NCI-H1048 (cell line): ENCODE measurements around the gene NCOA7.
A peak's percentile ranks its signal among the peaks of the same experiment; 100 is the strongest.
"Not testable (repeated sequence)": the region's sequence is repeated elsewhere in the genome, so short reads cannot be mapped to it uniquely, and the experiment has no call there.

Experiments
- DNase-seq: peaks from one replicate; lab custom pipeline; 2025; lab: John Stamatoyannopoulos, UW

The NCOA7 gene

GRCh38 chr6:125871365-125871764 is 80.6 kb downstream of the NCOA7 start:
- no peak for DNase-seq

DNA sequence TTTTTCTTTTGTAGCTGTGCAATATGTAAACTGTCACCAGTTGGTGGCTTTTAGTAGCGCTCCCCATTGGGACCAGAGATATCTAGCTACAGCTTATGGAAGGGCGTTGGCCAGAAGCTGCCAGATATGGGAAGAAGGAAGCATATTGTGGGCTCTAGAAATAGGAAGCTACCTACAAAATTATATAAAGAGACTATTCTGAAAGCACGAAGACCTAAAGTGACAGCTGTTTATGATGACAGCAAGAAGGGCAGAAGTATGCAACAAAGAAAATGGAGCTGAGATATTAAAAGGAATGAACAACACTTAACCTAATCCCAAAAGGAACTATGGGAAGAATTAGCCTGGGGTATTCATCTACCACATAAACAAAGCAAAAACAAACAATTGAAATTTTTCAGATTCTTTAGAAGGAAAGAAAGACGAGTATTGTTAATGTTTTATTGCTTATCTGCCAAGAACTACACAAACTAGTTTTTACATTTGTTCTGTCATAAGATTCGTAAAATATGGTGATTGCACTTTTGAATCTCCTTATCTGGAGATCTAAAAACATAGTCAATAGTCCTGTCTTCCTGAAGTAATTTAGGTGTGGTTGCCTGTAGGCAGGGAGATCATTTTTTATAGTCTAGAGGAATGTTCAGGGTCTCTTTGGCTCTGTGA is 81.6 kb downstream of the NCOA7 start:
- peak; percentile 22 for DNase-seq

DNA sequence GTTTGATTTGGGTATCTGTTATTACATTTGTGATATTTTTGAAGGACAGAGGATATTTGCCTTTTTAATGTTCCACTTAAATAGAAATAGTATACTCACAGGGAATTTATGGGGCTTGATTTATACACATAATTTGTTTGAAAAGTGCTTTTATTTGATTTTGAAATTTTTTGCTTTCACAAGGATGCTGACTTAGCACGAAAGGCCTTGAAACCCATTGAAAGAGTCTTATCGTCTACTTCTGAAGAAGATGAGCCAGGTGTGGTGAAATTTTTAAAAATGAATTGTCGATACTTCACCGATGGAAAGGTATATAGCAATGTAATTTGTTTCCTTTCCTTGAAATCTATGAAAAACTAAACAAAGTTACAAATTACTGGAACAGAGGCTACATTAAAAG is 91.5 kb downstream of the NCOA7 start:
- no peak for DNase-seq

DNA sequence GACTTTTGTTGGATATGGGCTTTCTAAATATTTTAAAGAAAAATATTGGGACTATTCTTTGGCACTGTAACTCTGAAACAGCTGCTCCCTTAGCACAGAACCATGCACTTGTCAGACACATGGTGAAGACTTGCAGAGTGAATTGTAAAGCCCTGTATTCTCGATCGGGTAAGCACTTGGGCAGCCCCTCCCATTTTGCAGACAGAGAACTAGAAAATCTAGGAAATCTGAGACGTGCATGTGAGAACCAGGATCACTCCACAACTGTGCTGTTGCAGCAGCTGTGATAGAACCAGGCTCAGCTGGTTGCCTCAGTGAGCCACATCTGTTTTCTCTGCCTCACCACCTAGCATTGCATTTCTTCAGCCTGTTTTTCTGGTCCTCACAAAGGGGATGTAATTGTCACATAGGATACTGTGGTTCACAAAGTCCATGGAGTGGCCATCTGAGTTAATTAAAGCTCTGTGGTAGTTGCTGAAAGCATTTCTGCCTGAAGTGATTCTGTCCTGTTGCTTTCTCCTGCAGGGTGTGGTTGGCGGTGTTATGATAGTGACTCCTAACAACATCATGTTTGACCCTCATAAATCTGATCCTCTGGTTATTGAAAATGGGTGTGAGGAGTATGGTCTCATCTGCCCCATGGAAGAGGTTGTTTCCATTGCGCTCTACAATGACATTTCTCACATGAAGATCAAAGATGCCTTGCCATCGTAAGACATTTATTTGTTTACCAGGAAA is 94.0 kb downstream of the NCOA7 start:
- DNase-seq, result no peak

GRCh38 chr6:125886021-125886420 is 95.3 kb downstream of the NCOA7 start:
- no peak for DNase-seq

DNA sequence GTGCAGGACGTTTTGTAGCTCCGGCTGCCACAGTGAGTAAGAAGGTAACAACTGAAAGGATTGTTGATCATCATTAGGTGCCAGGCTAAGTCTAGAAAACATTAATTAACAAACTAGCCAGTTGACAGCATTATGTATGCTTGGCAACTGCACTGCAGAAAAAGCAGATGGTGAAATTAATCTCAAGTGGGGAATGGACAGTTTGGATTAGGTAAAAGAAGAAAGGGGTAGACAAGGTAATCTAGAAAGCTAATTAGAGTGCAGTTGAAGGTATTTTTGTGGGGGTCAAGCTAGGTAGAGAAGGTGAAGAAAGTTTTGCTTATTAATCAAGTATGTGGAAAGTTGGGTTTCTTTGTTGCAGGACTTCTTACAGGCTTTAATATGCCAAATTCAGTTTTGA is 96.2 kb downstream of the NCOA7 start:
- no peak for DNase-seq

DNA sequence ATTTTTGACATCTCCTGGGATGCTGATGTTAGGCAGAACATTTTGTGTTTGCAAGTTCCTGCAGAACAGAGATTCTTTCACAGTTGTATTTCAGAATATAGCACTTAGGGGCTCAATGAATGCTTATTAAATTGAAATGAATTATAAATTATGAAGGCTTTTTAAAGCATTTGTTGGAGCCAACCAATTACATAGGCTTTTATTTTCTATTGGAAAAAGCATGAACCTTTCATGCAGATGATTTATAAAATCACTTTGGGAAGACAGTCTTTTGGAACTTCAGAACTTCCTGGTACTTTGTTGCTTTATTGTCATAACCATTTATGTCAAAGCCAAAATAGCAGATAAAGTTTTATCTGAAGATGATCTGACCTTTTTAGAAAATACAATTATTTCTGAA is 96.6 kb downstream of the NCOA7 start:
- DNase-seq, result no peak

DNA sequence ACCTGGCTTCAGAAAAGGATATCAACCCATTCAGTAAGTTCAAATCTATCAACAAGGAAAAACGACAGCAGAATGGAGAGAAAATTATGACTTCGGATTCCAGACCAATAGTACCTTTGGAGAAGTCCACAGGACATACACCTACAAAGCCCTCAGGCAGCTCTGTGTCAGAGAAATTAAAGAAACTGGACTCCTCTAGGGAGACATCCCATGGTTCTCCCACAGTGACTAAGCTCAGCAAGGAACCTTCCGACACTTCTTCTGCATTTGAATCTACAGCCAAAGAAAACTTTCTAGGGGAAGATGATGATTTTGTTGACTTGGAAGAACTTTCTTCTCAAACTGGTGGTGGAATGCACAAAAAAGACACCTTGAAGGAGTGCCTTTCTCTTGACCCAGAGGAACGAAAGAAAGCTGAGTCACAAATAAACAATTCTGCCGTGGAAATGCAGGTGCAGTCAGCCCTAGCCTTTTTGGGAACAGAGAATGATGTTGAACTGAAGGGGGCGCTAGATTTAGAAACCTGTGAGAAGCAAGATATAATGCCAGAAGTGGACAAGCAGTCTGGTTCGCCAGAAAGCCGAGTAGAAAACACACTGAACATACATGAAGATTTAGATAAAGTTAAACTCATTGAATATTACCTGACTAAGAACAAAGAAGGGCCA is 98.4 kb downstream of the NCOA7 start:
- no peak for DNase-seq

GRCh38 chr6:125899726-125900182 is 109.0 kb downstream of the NCOA7 start:
- DNase-seq, result no peak

- no peak for DNase-seq
Observed at GRCh38 chr6:125904871-125905270, 114.1 kb downstream of the NCOA7 start.

DNA sequence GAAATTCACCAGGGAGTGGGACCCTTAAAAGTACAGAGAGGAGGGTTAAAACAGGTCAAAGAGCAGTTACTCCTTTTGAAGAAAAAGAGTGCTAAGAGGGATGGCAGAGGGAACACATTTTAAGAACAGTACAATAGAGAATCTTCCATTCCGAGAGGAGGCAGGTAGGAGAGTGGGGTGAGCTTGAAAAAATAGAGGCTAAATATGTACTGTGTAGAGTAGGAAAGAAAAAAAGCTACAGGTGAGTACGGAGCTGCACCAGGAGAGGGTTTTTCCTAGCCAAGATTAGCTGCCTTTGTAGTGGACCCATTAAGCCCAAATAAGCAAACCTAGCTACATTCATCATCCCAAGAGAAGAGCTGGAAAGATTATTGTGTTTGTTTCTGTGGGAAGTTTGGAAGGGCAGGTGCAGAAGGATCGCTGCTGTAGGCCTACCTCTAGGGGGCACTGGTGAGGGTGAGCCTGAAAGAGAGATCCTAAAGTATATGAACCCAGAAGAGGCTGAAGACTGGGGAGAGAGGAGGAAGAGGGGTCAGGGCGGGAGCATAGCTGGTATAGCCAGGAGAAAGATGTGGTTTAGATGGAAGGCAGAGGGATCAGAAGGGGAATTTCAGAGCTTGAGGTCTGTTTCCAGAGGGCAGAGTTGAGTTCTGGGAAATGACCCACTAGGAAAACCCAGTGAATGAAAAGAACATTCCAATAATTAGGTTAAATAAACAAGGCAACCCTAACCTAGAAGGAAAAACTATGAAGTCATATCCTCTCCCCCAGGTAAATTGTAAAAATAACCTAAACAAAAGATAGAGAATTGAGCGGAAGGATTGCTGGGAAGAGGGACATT is 115.6 kb downstream of the NCOA7 start:
- DNase-seq, result no peak

GRCh38 chr6:125910527-125910926 is 119.8 kb downstream of the NCOA7 start:
- no peak for DNase-seq

- not testable (repeated sequence) for DNase-seq
Observed at GRCh38 chr6:125911051-125911451, 120.3 kb downstream of the NCOA7 start.

GRCh38 chr6:125912430-125912829 is 121.7 kb downstream of the NCOA7 start:
- DNase-seq, result not testable (repeated sequence)

- no peak for DNase-seq
Observed at GRCh38 chr6:125913145-125913544, 122.4 kb downstream of the NCOA7 start.

DNA sequence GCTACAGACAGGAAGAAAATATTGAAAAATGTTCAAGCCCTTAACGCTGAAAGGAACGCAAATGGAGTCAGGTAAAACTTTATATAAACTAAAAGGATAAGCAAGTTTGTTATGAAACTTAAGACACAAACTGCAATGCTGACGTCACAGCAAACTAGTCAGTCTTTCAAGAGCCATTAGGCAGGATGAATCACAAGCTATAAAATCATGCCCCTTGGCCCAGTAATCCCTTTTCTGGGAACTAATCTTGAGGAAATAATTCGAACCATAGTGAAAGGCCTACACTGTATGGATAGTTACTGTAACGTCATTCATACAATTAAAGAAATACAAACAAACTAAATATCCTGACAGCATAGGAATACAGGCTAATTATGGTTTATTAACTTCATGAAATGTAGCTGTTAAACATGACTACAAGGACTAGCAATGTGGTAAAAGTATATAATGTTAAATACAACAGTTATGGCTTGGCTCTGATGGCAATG is 123.1 kb downstream of the NCOA7 start:
- DNase-seq, result no peak

DNA sequence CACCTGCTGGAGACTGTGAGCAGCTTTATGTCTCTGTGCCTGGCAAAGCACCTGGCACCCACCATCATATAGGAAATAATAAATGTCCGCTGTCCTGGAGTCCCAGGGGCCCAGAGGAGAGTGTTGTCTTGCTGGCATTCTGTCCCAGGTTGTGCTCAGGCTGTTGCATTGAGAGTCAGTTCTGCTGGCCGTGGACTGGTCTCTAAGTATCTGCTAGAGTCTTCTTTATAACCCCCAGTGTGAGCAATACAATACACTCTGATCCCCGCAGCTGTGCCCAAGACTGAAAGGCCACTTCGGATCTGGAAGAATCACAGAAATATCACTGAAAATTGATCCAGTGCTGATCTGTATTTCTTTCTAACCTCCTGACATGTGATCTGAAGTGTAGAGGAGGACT is 127.5 kb downstream of the NCOA7 start:
- DNase-seq, result no peak

- DNase-seq, result peak; percentile 35
Observed at GRCh38 chr6:125918681-125919566, 128.2 kb downstream of the NCOA7 start.

- DNase-seq, result no peak
Observed at GRCh38 chr6:125919618-125920017, 128.9 kb downstream of the NCOA7 start.

DNA sequence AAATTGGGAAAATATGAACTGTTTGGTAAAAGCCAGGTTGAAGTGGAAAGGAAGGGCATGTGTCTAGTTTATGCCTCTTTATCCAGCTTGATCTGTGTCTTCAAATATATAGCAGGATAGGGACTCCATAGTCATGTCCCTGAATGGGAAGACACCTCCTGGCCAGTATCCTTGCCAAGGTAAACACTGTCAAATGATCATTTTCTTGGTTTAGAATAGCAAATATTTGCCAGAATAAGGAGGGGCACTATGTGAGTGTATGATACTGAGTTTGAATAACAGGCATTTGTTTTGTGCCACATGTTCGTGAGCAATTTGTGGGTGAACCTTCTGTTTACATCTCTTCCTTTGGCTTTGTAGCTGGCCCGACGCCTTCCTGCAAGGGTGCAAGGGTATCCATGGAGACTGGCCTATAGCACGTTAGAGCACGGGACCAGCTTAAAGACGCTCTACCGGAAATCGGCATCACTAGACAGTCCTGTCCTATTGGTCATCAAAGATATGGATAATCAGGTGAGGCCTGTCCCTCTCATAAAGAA is 131.6 kb downstream of the NCOA7 start:
- no peak for DNase-seq
